T-helper 2 cell treated with Interferon-gamma antibody and Interleukin-4, amounts not matched to agents 5 μg/mL and 100 μg/mL, for 36 hours (primary cell): ENCODE results near the gene CARMIL3.

ENCODE experiments used
- DNase-seq: peaks from one replicate; pipeline ENCODE4 v3.0.0; 2021; ENCODE audit warnings: low spot score
- H3K27ac Mint-ChIP-seq: one replicate; pipeline ENCODE4 v1.8.0; 2021; ENCODE audit warnings: mild to moderate bottlenecking, mixed read lengths
- H3K27me3 Mint-ChIP-seq: one replicate; pipeline ENCODE4 v1.8.0; 2021; ENCODE audit warnings: low read depth, mixed read lengths
- H3K36me3 Mint-ChIP-seq: one replicate; pipeline ENCODE4 v1.8.0; 2021; ENCODE audit warnings: low read depth, mixed read lengths
- H3K4me1 Mint-ChIP-seq: one replicate; pipeline ENCODE4 v1.8.0; 2021; ENCODE audit warnings: low read depth, mixed read lengths
- H3K4me3 Mint-ChIP-seq: one replicate; pipeline ENCODE4 v1.8.0; 2022; ENCODE audit warnings: mild to moderate bottlenecking, moderate library complexity, mixed read lengths
- H3K9me3 Mint-ChIP-seq: one replicate; pipeline ENCODE4 v1.8.0; 2021; ENCODE audit warnings: mixed read lengths

CARMIL3 gene

DNA sequence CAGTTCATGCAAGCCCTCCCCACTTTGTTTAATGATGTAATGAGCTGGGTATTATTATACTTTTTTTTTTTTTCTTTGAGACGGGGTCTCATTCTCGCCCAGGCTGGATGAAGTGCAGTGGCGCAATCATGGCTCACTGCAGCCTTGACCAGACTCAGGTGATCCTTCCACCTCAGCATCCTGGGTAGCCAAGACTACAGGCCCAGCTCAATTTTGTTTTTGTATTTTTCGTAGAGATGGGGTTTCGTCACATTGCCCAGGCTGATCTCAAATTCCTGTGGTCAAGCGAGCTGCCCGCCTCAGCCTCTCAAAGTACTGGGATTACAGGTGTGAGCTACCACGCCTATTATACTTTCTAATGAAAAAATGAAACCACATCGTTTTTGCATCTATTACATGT lies 58.3 kb downstream of the CARMIL3 start:
- Mint-ChIP-seq H3K27me3 (no peaks in the 10 kb centered on the region), H3K9me3 (no peaks in the 10 kb centered on the region), H3K27ac (no peak overlapping the region), H3K4me3 (no peak overlapping the region), H3K4me1 (peaks cover 18% of the 10 kb centered on the region), H3K36me3 (peaks cover 3% of the 10 kb centered on the region)
- DNase-seq = no peak

DNA sequence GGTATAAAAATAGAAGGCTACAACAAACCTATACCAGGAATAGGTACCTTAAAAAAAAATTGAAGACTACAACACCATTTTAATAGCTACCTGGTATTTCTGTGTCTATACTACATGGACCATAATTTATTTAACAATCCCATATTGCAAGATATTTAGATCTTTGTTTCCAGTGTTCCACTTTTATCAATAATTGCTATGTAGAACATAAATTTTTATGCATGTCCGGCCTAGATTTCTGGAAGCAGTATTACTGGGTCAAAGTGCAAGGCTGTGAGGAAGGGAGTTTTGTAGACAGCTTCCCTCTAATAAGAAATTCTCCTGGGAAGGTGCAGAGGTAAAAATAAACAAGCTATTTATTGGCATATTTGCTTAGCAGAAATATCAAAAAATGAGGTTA lies 58.7 kb downstream of the CARMIL3 start:
- no peaks in the 10 kb centered on the region for H3K27me3 Mint-ChIP-seq
- peaks cover 5% of the 10 kb centered on the region for H3K36me3 Mint-ChIP-seq
- H3K27ac Mint-ChIP-seq = no peak overlapping the region
- H3K9me3 Mint-ChIP-seq = no peaks in the 10 kb centered on the region
- H3K4me1 Mint-ChIP-seq = peaks cover 22% of the 10 kb centered on the region
- H3K4me3 Mint-ChIP-seq = no peak overlapping the region
- no peak for DNase-seq

DNA sequence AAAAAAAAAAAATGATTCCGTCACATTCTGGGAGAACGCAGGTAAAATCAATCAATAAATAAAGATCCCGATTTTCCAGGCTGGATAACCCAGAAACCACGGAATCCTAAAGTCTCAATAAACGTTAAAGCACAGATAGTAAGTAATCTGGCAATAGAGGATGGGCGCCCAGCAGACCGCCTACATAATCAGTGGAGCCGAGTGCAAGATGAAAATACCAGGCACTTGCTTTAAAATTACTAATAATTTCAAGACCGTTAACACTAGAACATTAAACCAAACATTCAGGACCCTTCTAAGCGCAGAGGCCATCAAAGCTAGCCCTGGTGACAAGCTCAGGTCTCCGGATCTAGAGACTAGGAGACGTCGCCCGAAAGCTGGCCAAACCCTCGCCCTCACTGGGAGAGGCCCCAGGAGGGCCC lies 61.6 kb downstream of the CARMIL3 start:
- DNase-seq = no peak
- Mint-ChIP-seq H3K27ac (peak overlapping the region; percentile 97), H3K9me3 (no peaks in the 10 kb centered on the region), H3K27me3 (no peaks in the 10 kb centered on the region), H3K4me3 (peak overlapping the region; percentile 92), H3K4me1 (peaks cover 32% of the 10 kb centered on the region), H3K36me3 (peaks cover 27% of the 10 kb centered on the region)

DNA sequence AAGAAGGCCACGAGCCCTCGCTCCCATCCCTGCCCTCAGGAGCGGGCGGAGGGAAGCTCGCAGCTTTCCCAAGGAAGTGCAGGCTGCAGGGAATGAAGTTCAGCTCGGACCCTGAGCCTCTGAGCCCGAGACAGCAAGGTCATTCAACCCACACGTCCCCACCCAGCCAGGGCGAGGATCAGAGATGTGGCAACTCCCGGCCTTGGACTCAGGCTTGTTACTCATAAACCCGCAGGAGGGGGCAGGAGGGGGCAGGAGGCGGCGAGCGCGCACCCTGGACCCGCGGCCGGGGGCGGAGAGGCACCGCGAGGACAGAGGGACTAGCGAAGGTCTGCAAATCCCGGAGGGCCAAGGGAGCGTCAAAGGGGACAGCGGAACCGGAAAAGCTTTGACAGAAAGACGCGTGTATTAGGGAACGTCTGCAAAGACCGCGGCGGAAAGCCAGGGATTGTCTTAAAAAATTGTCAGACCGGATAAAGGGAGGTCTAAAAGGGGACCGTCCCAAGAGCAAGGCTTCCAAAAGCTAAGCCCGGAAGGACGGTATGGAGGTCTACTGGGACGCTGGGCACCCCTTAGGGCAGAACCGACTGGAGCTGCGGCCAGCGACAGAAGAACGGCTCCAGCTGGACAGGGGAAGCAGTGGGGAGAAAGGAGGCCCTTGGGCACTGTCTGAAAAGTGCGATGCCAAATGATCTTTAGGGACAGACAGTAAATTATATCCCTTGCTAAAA lies 62.2 kb downstream of the CARMIL3 start:
- peaks cover 32% of the 10 kb centered on the region for H3K36me3 Mint-ChIP-seq
- H3K4me3 Mint-ChIP-seq = peak overlapping the region; percentile 92
- peaks cover 29% of the 10 kb centered on the region for H3K4me1 Mint-ChIP-seq
- DNase-seq = peak; percentile 88
- H3K27me3 Mint-ChIP-seq = no peaks in the 10 kb centered on the region
- H3K9me3 Mint-ChIP-seq = no peaks in the 10 kb centered on the region
- H3K27ac Mint-ChIP-seq = peak overlapping the region; percentile 97

DNA sequence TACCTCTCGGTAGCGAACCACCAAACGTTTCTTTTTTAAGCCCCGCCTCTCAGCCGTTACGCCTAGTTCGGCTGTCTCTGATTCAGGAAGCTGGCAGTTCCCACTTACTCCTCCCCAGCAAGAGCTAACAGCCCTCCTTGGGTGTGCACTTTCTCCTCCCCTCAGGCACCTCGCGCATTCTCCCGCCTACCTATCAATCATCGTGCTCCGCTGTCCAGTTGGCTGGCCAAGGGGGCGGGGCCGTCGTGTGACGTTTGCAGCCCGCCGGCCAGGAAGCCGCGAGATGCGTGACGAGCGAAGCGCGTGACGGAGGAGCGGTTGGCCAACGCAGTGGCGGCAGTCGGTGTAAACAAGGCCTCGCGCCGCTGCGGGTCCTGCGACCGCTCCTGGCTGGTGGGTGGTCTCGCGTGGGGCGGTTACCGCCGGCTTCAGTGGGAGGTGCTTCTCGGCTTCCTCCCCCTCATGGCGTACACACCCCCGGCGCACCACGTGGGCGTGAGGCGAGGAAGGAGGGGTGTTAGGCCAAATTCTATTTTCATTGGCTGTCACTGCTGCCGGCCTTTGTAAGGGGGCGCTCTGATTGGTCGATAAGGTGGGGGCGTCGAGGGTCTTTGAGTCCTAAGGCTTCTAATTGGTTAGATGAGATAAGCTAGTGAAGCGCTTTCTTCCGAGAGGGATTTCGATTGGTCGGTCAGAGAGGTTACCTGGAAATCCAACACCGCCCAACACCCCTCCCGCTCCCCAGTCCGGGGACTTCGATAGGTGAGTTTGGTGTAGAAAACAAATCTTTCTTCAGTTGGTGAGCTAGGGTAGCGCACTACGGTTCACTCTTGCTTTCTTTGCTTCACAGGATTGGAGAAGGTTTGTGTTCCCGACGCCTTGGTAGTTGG lies 63.0 kb downstream of the CARMIL3 start, which contains the start of the genes DCAF11 and NRL:
DCAF11 (plus strand) TSS at position 246 of the 890 bp plus-strand sequence. CDS start 818 bp downstream, outside the sequence.
NRL (minus strand) TSS at position 418 of the 890 bp plus-strand sequence. CDS start 32,101 bp downstream, outside the sequence.
- H3K4me3 Mint-ChIP-seq = peak within 1 kb of the TSS; percentile 92
- peak within 1 kb of the TSS; percentile 97 for H3K27ac Mint-ChIP-seq
- H3K9me3 Mint-ChIP-seq = no peaks in the 10 kb centered on the region
- DNase-seq = peak; percentile 99
- peaks cover 27% of the 10 kb centered on the region for H3K4me1 Mint-ChIP-seq
- peaks cover 40% of the 10 kb centered on the region for H3K36me3 Mint-ChIP-seq
- no peaks in the 10 kb centered on the region for H3K27me3 Mint-ChIP-seq

DNA sequence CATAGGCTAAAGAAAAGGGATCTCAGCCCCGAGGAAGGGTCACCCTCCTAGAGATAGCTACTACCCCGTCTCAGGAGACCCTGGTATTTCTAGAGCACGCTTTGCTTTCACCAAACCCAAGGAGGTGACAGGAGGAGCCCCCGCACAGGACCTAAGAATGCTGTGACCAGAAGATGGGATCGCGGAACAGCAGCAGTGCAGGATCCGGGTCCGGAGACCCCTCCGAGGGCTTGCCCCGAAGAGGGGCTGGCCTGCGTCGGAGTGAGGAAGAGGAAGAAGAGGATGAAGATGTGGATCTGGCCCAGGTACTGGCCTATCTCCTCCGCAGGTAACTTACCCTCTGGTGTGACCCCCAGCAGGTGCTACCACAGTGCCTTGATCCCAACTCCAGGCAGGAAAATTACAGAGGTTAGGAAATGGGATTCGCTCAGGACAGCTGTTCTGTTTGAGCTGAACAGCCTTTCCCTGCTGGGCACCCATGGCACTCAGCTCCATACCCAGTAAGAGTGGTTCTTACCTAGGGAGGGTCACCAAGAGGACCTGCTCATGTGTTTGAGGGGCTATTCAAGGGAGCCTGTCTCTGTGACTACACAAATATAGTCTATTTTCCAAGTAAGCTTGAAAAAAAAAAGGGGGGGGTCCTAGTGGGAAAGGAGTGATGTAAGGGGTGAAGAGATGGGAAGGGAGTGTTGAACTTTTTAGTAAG lies 63.8 kb downstream of the CARMIL3 start:
- H3K36me3 Mint-ChIP-seq = peaks cover 43% of the 10 kb centered on the region
- H3K27ac Mint-ChIP-seq = peak overlapping the region; percentile 97
- no peak for DNase-seq
- no peaks in the 10 kb centered on the region for H3K9me3 Mint-ChIP-seq
- H3K4me3 Mint-ChIP-seq = peak overlapping the region; percentile 92
- no peaks in the 10 kb centered on the region for H3K27me3 Mint-ChIP-seq
- peaks cover 26% of the 10 kb centered on the region for H3K4me1 Mint-ChIP-seq

DNA sequence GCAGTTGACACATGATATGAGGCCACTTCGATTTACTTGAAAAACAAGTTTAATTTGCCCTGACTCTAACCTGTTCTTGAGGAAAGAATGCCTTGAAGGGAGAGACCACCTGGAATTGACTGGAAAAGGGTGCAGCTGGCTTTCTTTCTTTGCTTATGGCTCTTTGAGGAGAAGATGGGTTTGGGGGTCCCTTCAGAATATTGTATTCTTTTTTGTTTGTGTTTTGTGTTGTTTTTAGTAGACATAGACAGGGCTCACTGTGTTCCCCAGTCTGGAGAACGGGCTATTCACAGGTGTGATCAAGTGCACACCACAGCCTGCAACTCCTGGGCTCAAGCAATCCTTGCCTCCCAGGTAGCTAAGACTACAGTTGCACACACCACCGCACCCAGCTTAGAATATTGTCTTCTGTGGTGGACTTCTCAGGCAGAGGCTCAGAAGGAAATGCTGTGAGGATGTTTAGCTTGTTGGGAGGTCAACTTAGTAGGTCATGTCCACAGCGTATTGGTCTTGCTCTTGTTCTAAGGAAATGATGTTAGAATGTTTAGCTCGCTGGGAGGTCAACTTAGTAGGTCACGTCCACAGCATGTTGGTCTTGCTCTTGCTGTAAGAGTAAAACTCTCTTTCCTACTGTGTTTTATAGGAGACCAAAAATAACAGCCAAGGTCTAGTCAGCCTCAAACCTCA lies 64.5 kb downstream of the CARMIL3 start:
- Mint-ChIP-seq H3K9me3 (no peaks in the 10 kb centered on the region), H3K27me3 (no peaks in the 10 kb centered on the region), H3K4me1 (peaks cover 25% of the 10 kb centered on the region), H3K36me3 (peaks cover 48% of the 10 kb centered on the region), H3K4me3 (peak overlapping the region; percentile 92), H3K27ac (peak overlapping the region; percentile 97)
- DNase-seq = no peak

DNA sequence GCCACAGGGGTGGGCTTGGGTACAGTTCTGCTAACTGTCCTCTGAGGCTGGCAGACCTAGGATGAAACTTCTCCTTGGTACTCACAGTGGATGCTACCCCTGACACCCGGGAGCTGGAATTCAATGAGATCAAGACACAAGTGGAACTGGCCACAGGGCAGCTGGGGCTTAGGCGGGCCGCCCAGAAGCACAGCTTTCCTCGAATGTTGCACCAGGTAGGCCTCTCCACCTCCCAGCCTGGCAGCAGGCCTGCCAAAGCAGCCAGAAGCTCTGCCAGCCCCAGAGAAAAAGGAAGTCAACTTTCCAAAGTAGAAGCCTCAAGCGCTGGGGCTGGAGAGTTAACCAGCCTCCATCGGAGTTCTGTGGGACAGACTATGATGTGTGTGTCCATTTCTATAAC lies 65.4 kb downstream of the CARMIL3 start:
- H3K27me3 Mint-ChIP-seq = no peaks in the 10 kb centered on the region
- H3K4me1 Mint-ChIP-seq = peaks cover 25% of the 10 kb centered on the region
- DNase-seq = no peak
- H3K4me3 Mint-ChIP-seq = no peak overlapping the region
- H3K27ac Mint-ChIP-seq = no peak overlapping the region
- H3K36me3 Mint-ChIP-seq = peaks cover 53% of the 10 kb centered on the region
- no peaks in the 10 kb centered on the region for H3K9me3 Mint-ChIP-seq
